H9 (cell line): ENCODE measurements around the gene MIS12. TPM values are rescaled to one million over a fixed set of nuclear protein-coding genes. Genes with fewer than 3 reads are reported as not detected.

Experiments used
- DNase-seq: peaks from one replicate; pipeline ENCODE4 v3.0.0-alpha.2; 2017
- H2AFZ ChIP-seq: one replicate; pipeline ENCODE4 v1.6.1; 2013; ENCODE audit warnings: mild to moderate bottlenecking, low read length, control low read depth, moderate library complexity
- H2AK5ac ChIP-seq: 2 replicates; pipeline ENCODE4 v1.6.1; 2013; ENCODE audit warnings: low read length, control low read depth, mixed read lengths; ENCODE audit not compliant: insufficient read length
- H2BK120ac ChIP-seq: one replicate; pipeline ENCODE4 v1.6.1; 2013; ENCODE audit warnings: low read depth, mild to moderate bottlenecking, low read length, control low read depth, inconsistent platforms; ENCODE audit not compliant: poor library complexity, severe bottlenecking
- H2BK12ac ChIP-seq: 2 replicates; pipeline ENCODE4 v1.6.1; 2013; ENCODE audit warnings: low read length, control low read depth, mixed read lengths, low read depth; ENCODE audit not compliant: insufficient read length
- H2BK15ac ChIP-seq: 2 replicates; pipeline ENCODE4 v1.6.1; 2013; ENCODE audit warnings: low read depth, low read length, control low read depth
- H2BK20ac ChIP-seq: one replicate; pipeline ENCODE4 v1.6.1; 2013; ENCODE audit warnings: low read depth, mild to moderate bottlenecking, low read length, control low read depth, inconsistent platforms; ENCODE audit not compliant: poor library complexity, severe bottlenecking
- H2BK5ac ChIP-seq: 2 replicates; pipeline ENCODE4 v1.6.1; 2013; ENCODE audit warnings: low read length, control low read depth, mixed read lengths; ENCODE audit not compliant: insufficient read length
- H3K14ac ChIP-seq: 2 replicates; pipeline ENCODE4 v1.6.1; 2013; ENCODE audit warnings: low read length, control low read depth; ENCODE audit not compliant: insufficient read depth
- H3K18ac ChIP-seq: 2 replicates; pipeline ENCODE4 v1.6.1; 2013; ENCODE audit warnings: low read depth, mild to moderate bottlenecking, mixed read lengths, low read length, control low read depth; ENCODE audit not compliant: insufficient read length
- H3K23ac ChIP-seq: 2 replicates; pipeline ENCODE4 v1.6.1; 2013; ENCODE audit warnings: low read length, control low read depth, mixed read lengths, low read depth; ENCODE audit not compliant: insufficient read length
- H3K23me2 ChIP-seq: 2 replicates; pipeline ENCODE4 v1.6.1; 2013; ENCODE audit warnings: low read depth, mild to moderate bottlenecking, mixed read lengths, low read length, control low read depth; ENCODE audit not compliant: insufficient read length, poor library complexity, severe bottlenecking
- H3K27ac ChIP-seq: 2 replicates; pipeline ENCODE4 v1.5.1; 2013; ENCODE audit warnings: low read length, control low read depth, mixed read lengths, low read depth; ENCODE audit not compliant: insufficient read length
- H3K27me3 ChIP-seq: 2 replicates; pipeline ENCODE4 v1.6.1; 2013; ENCODE audit warnings: low read length, control low read depth, inconsistent platforms; ENCODE audit not compliant: insufficient read depth
- H3K4ac ChIP-seq: 2 replicates; pipeline ENCODE4 v1.6.1; 2013; ENCODE audit warnings: low read depth, mild to moderate bottlenecking, control low read depth, inconsistent platforms, low read length, moderate library complexity
- H3K4me1 ChIP-seq: 2 replicates; pipeline ENCODE4 v1.6.1; 2013; ENCODE audit warnings: low read length, control low read depth, inconsistent platforms; ENCODE audit not compliant: insufficient read depth
- H3K4me2 ChIP-seq: 2 replicates; pipeline ENCODE4 v1.6.1; 2013; ENCODE audit warnings: low read length, control low read depth, mixed read lengths; ENCODE audit not compliant: insufficient read length, insufficient read depth
- H3K56ac ChIP-seq: 2 replicates; pipeline ENCODE4 v1.6.1; 2013; ENCODE audit warnings: low read depth, mild to moderate bottlenecking, mixed read lengths, low read length, control low read depth; ENCODE audit not compliant: insufficient read length
- H3K79me1 ChIP-seq: 2 replicates; pipeline ENCODE4 v1.6.1; 2013; ENCODE audit warnings: low read depth, mild to moderate bottlenecking, moderate library complexity, low read length, control low read depth, inconsistent platforms; ENCODE audit not compliant: insufficient read depth, poor library complexity, severe bottlenecking
- H3K79me2 ChIP-seq: 2 replicates; pipeline ENCODE4 v1.6.1; 2013; ENCODE audit warnings: low read length, control low read depth, inconsistent platforms; ENCODE audit not compliant: insufficient read depth
- H3K9ac ChIP-seq: 2 replicates; pipeline ENCODE4 v1.6.1; 2013; ENCODE audit warnings: low read length, control low read depth, mixed read lengths; ENCODE audit not compliant: insufficient read length; ENCODE audit errors: extremely low read depth
- H3K9me3 ChIP-seq: one replicate; pipeline ENCODE4 v1.6.1; 2013; ENCODE audit warnings: low read depth, low read length, inconsistent platforms; ENCODE audit not compliant: control insufficient read depth
- H3T11ph ChIP-seq: one replicate; pipeline ENCODE4 v1.6.1; 2013; ENCODE audit warnings: mild to moderate bottlenecking, low read length, control low read depth, inconsistent platforms
- H4K20me1 ChIP-seq: one replicate; pipeline ENCODE4 v1.6.1; 2013; ENCODE audit not compliant: control insufficient read depth, insufficient read length, insufficient read depth
- H4K5ac ChIP-seq: 2 replicates; pipeline ENCODE4 v1.6.1; 2013; ENCODE audit warnings: low read depth, mild to moderate bottlenecking, mixed read lengths, low read length, control low read depth; ENCODE audit not compliant: insufficient read length
- H4K8ac ChIP-seq: replicated peaks from 2 replicates; pipeline ENCODE4 v1.6.1; 2013; ENCODE audit warnings: low read length, control low read depth, mixed read lengths, low read depth; ENCODE audit not compliant: insufficient read length
- H4K91ac ChIP-seq: 2 replicates; pipeline ENCODE4 v1.6.1; 2013; ENCODE audit warnings: low read depth, mild to moderate bottlenecking, moderate library complexity, mixed read lengths, low read length, control low read depth; ENCODE audit not compliant: insufficient read length
- H3K27ac Mint-ChIP-seq, 3 experiments: 2 replicates in 2 of 3; 3 replicates in 1 of 3; pipeline ENCODE4 v1.8.0; 2020 to 2021; ENCODE audit warnings: mixed read lengths in 3 of 3, mild to moderate bottlenecking in 1 of 3, moderate library complexity in 1 of 3
- H3K27me3 Mint-ChIP-seq: 2 replicates; pipeline ENCODE4 v1.8.0; 2021; ENCODE audit warnings: low read depth, mild to moderate bottlenecking, moderate library complexity, mixed read lengths
- H3K36me3 Mint-ChIP-seq, 3 experiments: 2 replicates in 2 of 3; 3 replicates in 1 of 3; pipeline ENCODE4 v1.8.0; 2020 to 2021; ENCODE audit warnings: low read depth in 3 of 3, mixed read lengths in 3 of 3; ENCODE audit not compliant: insufficient read depth in 1 of 3
- H3K4me1 Mint-ChIP-seq, 2 experiments: 2 replicates each; pipeline ENCODE4 v1.8.0; 2020; ENCODE audit warnings: mixed read lengths in 2 of 2
- H3K4me3 Mint-ChIP-seq, 2 experiments: 2 replicates in 1 of 2; 3 replicates in 1 of 2; pipeline ENCODE4 v1.8.0; 2020 to 2021; ENCODE audit warnings: mild to moderate bottlenecking in 2 of 2, mixed read lengths in 2 of 2, moderate library complexity in 1 of 2
- H3K9me3 Mint-ChIP-seq, 2 experiments: 2 replicates in 1 of 2; 3 replicates in 1 of 2; pipeline ENCODE4 v1.8.0; 2020; ENCODE audit warnings: mild to moderate bottlenecking in 2 of 2, mixed read lengths in 2 of 2, moderate library complexity in 1 of 2
- WGBS: extraction: QIAGEN DNeasy Blood & Tissue Kit; methylation state at CpG from one replicate; pipeline ENCODE4 v1.1.7; 2013; ENCODE audit warnings: missing lambda C conversion rate, low lambda C conversion rate, mixed read lengths; ENCODE audit not compliant: insufficient read length; ENCODE audit errors: extremely low coverage; 5-methylcytosine and 5-hydroxymethylcytosine counted together
- total RNA-seq: library from RNA; stranded (reverse); gene quantifications from 2 replicates; pipeline ENCODE4 v1.2.1, GENCODE V29; 2021
- TF ChIP-seq, protein P1 (sequence below): fragments of 200-600 bp; sonication (generic); conservative IDR thresholded peaks from 3 replicates; pipeline ENCODE4 v1.8.0; 2021; ENCODE audit warnings: antibody characterized with exemption, mild to moderate bottlenecking

MIS12 gene
- total RNA-seq, 1 experiment from 2014 or later: 30.7 TPM

DNA sequence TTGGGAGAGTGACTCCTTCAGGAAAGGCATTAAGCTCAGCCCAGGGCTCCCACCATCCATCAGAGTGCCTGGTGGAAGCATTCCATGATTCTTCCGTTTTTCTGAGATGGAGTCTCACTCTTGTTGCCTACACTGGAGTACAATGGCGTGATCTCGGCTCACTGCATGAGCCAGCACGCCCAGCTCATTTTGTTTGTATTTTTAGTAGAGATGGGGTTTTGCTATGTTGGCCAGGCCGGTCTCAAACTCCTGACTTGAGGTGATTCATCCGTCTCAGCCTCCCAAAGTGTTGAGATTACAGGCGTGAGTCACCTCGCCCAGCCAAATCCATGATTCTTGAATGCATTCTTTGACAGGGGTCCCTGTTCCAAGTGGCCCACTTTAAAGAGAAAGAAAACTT, 23.1 kb downstream of the MIS12 start:
- H4K8ac ChIP-seq: no peak overlapping the region
- TF ChIP-seq, protein P1, sequence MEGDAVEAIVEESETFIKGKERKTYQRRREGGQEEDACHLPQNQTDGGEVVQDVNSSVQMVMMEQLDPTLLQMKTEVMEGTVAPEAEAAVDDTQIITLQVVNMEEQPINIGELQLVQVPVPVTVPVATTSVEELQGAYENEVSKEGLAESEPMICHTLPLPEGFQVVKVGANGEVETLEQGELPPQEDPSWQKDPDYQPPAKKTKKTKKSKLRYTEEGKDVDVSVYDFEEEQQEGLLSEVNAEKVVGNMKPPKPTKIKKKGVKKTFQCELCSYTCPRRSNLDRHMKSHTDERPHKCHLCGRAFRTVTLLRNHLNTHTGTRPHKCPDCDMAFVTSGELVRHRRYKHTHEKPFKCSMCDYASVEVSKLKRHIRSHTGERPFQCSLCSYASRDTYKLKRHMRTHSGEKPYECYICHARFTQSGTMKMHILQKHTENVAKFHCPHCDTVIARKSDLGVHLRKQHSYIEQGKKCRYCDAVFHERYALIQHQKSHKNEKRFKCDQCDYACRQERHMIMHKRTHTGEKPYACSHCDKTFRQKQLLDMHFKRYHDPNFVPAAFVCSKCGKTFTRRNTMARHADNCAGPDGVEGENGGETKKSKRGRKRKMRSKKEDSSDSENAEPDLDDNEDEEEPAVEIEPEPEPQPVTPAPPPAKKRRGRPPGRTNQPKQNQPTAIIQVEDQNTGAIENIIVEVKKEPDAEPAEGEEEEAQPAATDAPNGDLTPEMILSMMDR: no peak
- H4K20me1 ChIP-seq: no peaks in the 10 kb centered on the region
- H3K27me3 ChIP-seq: no peaks in the 10 kb centered on the region
- H2AFZ ChIP-seq: no peak overlapping the region
- H2BK20ac ChIP-seq: no peak overlapping the region
- no peaks in the 10 kb centered on the region for H3K9me3 Mint-ChIP-seq
- H3K4ac ChIP-seq: no peak overlapping the region
- no peak overlapping the region for H3K56ac ChIP-seq
- peak; percentile 12 for DNase-seq
- no peak overlapping the region for H3T11ph ChIP-seq
- H2AK5ac ChIP-seq: no peak overlapping the region
- H3K4me1 Mint-ChIP-seq: peaks cover 8 to 12% of the 10 kb centered on the region in 2 experiments
- H3K23ac ChIP-seq: no peak overlapping the region
- no peaks in the 10 kb centered on the region for H3K23me2 ChIP-seq
- no peak overlapping the region for H4K91ac ChIP-seq
- H3K79me2 ChIP-seq: no peaks in the 10 kb centered on the region
- H3K27me3 Mint-ChIP-seq: peaks cover 3% of the 10 kb centered on the region
- H3K14ac ChIP-seq: no peak overlapping the region
- no peak overlapping the region for H3K27ac Mint-ChIP-seq
- H2BK12ac ChIP-seq: no peak overlapping the region
- H3K79me1 ChIP-seq: no peaks in the 10 kb centered on the region
- H2BK15ac ChIP-seq: no peak overlapping the region
- H3K36me3 Mint-ChIP-seq: no peaks in the 10 kb centered on the region
- H3K9me3 ChIP-seq: no peaks in the 10 kb centered on the region
- no peak overlapping the region for H3K27ac ChIP-seq
- H3K4me3 Mint-ChIP-seq: no peak overlapping the region
- no peak overlapping the region for H2BK120ac ChIP-seq
- no peak overlapping the region for H3K9ac ChIP-seq
- no peak overlapping the region for H3K18ac ChIP-seq
- no peaks in the 10 kb centered on the region for H3K4me1 ChIP-seq
- H4K5ac ChIP-seq: no peak overlapping the region
- H2BK5ac ChIP-seq: no peak overlapping the region
- WGBS: no CpG with 5 or more reads among the region's 8 CpGs
- H3K4me2 ChIP-seq: no peak overlapping the region
